Smooth muscle cell (in vitro differentiated cells): ENCODE data around the gene TRDN. TPM values are rescaled to one million over a fixed set of nuclear protein-coding genes. Genes with fewer than 3 reads are reported as not detected.

Source experiments
- DNase-seq: peaks from one replicate; lab custom pipeline; 2025; ENCODE audit not compliant: unreplicated experiment; lab: John Stamatoyannopoulos, UW
- H2AFZ ChIP-seq: fragments of 200-600 bp; sonication (generic); 2 replicates; pipeline ENCODE4 v1.6.0; 2016; ENCODE audit warnings: antibody characterized with exemption, low read depth, mild to moderate bottlenecking
- H3F3A ChIP-seq: fragments of 200-600 bp; sonication (generic); 2 replicates; pipeline ENCODE4 v1.6.0; 2017; ENCODE audit warnings: antibody characterized with exemption, low read depth
- H3K27ac ChIP-seq: fragments of 200-600 bp; sonication (generic); 2 replicates; pipeline ENCODE4 v1.5.1; 2016; ENCODE audit warnings: low read depth, mild to moderate bottlenecking
- H3K27me3 ChIP-seq: fragments of 200-600 bp; sonication (generic); 2 replicates; pipeline ENCODE4 v1.6.1; 2016; ENCODE audit warnings: low read depth, mild to moderate bottlenecking
- H3K36me3 ChIP-seq: fragments of 200-600 bp; sonication (generic); 2 replicates; pipeline ENCODE4 v1.5.1; 2016; ENCODE audit warnings: low read depth
- H3K4me1 ChIP-seq: fragments of 200-600 bp; sonication (generic); 2 replicates; pipeline ENCODE4 v1.5.1; 2016; ENCODE audit warnings: low read depth
- H3K4me2 ChIP-seq: fragments of 200-600 bp; sonication (generic); 2 replicates; pipeline ENCODE4 v1.6.0; 2016; ENCODE audit warnings: mild to moderate bottlenecking
- H3K4me3 ChIP-seq: fragments of 200-600 bp; sonication (generic); 2 replicates; pipeline ENCODE4 v1.5.1; 2016; ENCODE audit warnings: mild to moderate bottlenecking
- H3K79me2 ChIP-seq: fragments of 200-600 bp; sonication (generic); 2 replicates; pipeline ENCODE4 v1.6.0; 2016; ENCODE audit warnings: low read depth, mild to moderate bottlenecking
- H3K9ac ChIP-seq: fragments of 200-600 bp; sonication (generic); 2 replicates; pipeline ENCODE4 v1.6.0; 2016; ENCODE audit warnings: low read depth
- H3K9me3 ChIP-seq: fragments of 200-600 bp; sonication (generic); replicated peaks from 2 replicates; pipeline ENCODE4 v1.5.1; 2016; ENCODE audit warnings: low read depth
- H4K20me1 ChIP-seq: fragments of 200-600 bp; sonication (generic); 2 replicates; pipeline ENCODE4 v1.6.0; 2016; ENCODE audit warnings: low read depth
- WGBS: methylation state at CpG from one replicate; pipeline ENCODE4 v1.1.7; 2016; ENCODE audit warnings: low lambda C conversion rate; 5-methylcytosine and 5-hydroxymethylcytosine counted together
- polyA plus RNA-seq: library from polyadenylated mRNA; unstranded; fragments of >200 nt; fragmentation: Nextera tagmentation; extraction: Ambion mirVana; gene quantifications from 2 replicates; pipeline ENCODE4 v1.2.1, GENCODE V29; 2016
- total RNA-seq: library from RNA; depleted of rRNA; stranded (reverse); fragments of >200 nt; gene quantifications from 2 replicates; pipeline ENCODE4 v1.2.3, GENCODE V29; 2014
- TF ChIP-seq, protein P1 (sequence below): fragments of 200-600 bp; sonication (generic); IDR thresholded peaks from 2 replicates; pipeline ENCODE4 v1.5.1; 2017; ENCODE audit warnings: borderline replicate concordance, mild to moderate bottlenecking, antibody characterized with exemption; ENCODE audit not compliant: insufficient read depth, poor library complexity, severe bottlenecking

Gene TRDN
- total and polyA plus RNA-seq, 2 experiments from 2014 or later = 0.14 TPM; not detected in 1

DNA sequence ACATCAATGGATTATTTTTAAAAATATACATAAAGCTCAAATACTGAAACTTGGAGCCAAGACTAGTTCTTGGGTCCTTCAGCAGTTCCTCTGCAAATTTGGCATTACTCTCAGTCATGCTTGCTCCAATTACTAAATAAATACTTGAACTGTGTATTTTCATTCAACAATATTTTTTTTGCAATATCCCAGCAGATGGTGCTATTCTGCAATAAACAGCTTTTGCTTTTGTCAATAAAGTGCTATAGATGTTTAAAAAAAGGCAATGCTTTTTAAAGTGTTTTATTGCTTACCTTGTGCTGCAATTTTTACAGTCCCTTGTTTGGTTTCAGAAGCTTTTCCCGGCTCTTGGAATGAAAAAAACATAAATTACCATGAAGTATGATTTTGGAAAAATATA lies 243.4 kb downstream of the TRDN start:
- no peaks in the 10 kb centered on the region for H3F3A ChIP-seq
- no peak overlapping the region for H3K27ac ChIP-seq
- H3K9me3 ChIP-seq = no peaks in the 10 kb centered on the region
- no peak overlapping the region for H3K9ac ChIP-seq
- no peaks in the 10 kb centered on the region for H3K4me1 ChIP-seq
- no peak overlapping the region for H3K4me3 ChIP-seq
- no peaks in the 10 kb centered on the region for H4K20me1 ChIP-seq
- no peaks in the 10 kb centered on the region for H3K79me2 ChIP-seq
- 45% methylated on average over 1 of the region's 1 CpG for WGBS
- no peak for DNase-seq
- no peaks in the 10 kb centered on the region for H3K36me3 ChIP-seq
- no peak overlapping the region for H3K4me2 ChIP-seq
- TF ChIP-seq, protein P1, sequence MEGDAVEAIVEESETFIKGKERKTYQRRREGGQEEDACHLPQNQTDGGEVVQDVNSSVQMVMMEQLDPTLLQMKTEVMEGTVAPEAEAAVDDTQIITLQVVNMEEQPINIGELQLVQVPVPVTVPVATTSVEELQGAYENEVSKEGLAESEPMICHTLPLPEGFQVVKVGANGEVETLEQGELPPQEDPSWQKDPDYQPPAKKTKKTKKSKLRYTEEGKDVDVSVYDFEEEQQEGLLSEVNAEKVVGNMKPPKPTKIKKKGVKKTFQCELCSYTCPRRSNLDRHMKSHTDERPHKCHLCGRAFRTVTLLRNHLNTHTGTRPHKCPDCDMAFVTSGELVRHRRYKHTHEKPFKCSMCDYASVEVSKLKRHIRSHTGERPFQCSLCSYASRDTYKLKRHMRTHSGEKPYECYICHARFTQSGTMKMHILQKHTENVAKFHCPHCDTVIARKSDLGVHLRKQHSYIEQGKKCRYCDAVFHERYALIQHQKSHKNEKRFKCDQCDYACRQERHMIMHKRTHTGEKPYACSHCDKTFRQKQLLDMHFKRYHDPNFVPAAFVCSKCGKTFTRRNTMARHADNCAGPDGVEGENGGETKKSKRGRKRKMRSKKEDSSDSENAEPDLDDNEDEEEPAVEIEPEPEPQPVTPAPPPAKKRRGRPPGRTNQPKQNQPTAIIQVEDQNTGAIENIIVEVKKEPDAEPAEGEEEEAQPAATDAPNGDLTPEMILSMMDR = peak; percentile 53
- no peak overlapping the region for H2AFZ ChIP-seq
- no peaks in the 10 kb centered on the region for H3K27me3 ChIP-seq

GRCh38 chr6:123383718-123384117 lies 253.0 kb downstream of the TRDN start:
- H3K79me2 ChIP-seq = no peaks in the 10 kb centered on the region
- H3K9me3 ChIP-seq = no peaks in the 10 kb centered on the region
- no peak overlapping the region for H3K9ac ChIP-seq
- 67% methylated on average over 2 of the region's 2 CpGs for WGBS
- no peaks in the 10 kb centered on the region for H4K20me1 ChIP-seq
- no peak overlapping the region for H3K4me2 ChIP-seq
- TF ChIP-seq, protein P1 = no peak
- DNase-seq = no peak
- no peak overlapping the region for H3K27ac ChIP-seq
- no peak overlapping the region for H2AFZ ChIP-seq
- H3K36me3 ChIP-seq = no peaks in the 10 kb centered on the region
- no peaks in the 10 kb centered on the region for H3F3A ChIP-seq
- H3K4me3 ChIP-seq = no peak overlapping the region
- H3K27me3 ChIP-seq = no peaks in the 10 kb centered on the region
- no peaks in the 10 kb centered on the region for H3K4me1 ChIP-seq

DNA sequence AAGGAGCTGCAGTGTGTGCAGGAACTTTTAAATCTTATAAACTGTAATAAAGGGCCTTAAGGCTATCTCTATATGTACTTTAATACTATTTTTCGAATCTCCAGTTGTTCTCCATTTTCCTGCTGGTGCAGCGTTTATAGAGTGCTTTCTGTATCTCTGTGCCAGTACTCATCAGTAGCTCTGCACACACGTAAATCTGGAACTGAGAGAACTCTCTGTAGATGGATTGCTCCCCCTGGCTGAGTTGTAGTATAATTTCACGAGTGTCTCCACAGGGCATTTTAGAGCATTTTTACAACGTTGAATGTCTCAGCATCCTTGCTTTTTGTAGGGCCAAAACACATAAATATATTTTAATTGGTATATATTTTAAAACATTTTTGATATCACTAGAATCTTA lies 256.5 kb downstream of the TRDN start:
- H3K27me3 ChIP-seq = no peaks in the 10 kb centered on the region
- TF ChIP-seq, protein P1 = peak; percentile 42
- no peaks in the 10 kb centered on the region for H3F3A ChIP-seq
- no peak overlapping the region for H3K4me3 ChIP-seq
- H3K4me1 ChIP-seq = no peaks in the 10 kb centered on the region
- DNase-seq = no peak
- no peaks in the 10 kb centered on the region for H3K36me3 ChIP-seq
- H3K27ac ChIP-seq = no peak overlapping the region
- H4K20me1 ChIP-seq = no peaks in the 10 kb centered on the region
- WGBS = 27% methylated on average over 5 of the region's 5 CpGs
- no peaks in the 10 kb centered on the region for H3K79me2 ChIP-seq
- no peak overlapping the region for H2AFZ ChIP-seq
- H3K9me3 ChIP-seq = no peaks in the 10 kb centered on the region
- no peak overlapping the region for H3K4me2 ChIP-seq
- H3K9ac ChIP-seq = no peak overlapping the region

GRCh38 chr6:123372737-123373136 lies 264.0 kb downstream of the TRDN start:
- H3K9me3 ChIP-seq = no peaks in the 10 kb centered on the region
- H3K4me3 ChIP-seq = no peak overlapping the region
- no peak overlapping the region for H2AFZ ChIP-seq
- no peaks in the 10 kb centered on the region for H3K79me2 ChIP-seq
- no peak overlapping the region for H3K9ac ChIP-seq
- H3K4me1 ChIP-seq = no peaks in the 10 kb centered on the region
- no peaks in the 10 kb centered on the region for H3F3A ChIP-seq
- no peaks in the 10 kb centered on the region for H3K36me3 ChIP-seq
- no peaks in the 10 kb centered on the region for H3K27me3 ChIP-seq
- no peak overlapping the region for H3K4me2 ChIP-seq
- H3K27ac ChIP-seq = no peak overlapping the region
- DNase-seq = no peak
- TF ChIP-seq, protein P1 = no peak
- WGBS = 93% methylated on average over 2 of the region's 2 CpGs
- no peaks in the 10 kb centered on the region for H4K20me1 ChIP-seq
